ENCODE measurements around the gene BYSL. TPM values are rescaled to one million over a fixed set of nuclear protein-coding genes. Genes with fewer than 3 reads are reported as not detected.

The BYSL gene
- polyA plus RNA-seq, 5 donors: 20.7 to 27.6 (median 23.5) TPM

- DNase-seq: no peak
These were observed 53.1 kb downstream of the BYSL start for GRCh38 chr6:41974281-41974825.

GRCh38 chr6:41975276-41975675 lies 54.0 kb downstream of the BYSL start:
- DNase-seq: no peak

- no peak for DNase-seq
These were observed 55.6 kb downstream of the BYSL start for GRCh38 chr6:41976794-41977484.

Other genes with a start within 250 kb of the BYSL start
- 10 to 100 TPM in 2 of 5 donors, 1 to 10 TPM in 3; 5.7 to 14.8 (median 9.2) TPM for gene TFEB, start 185.9 kb upstream of the BYSL start, polyA plus RNA-seq (ENCODE audit: insufficient read depth in 1 of 5, insufficient read length in 5 of 5, low replicate concordance in 1 of 5)
- 10 to 100 TPM in 1 of 5 donors, 1 to 10 TPM in 4; 5.4 to 10.5 (median 6.6) TPM for gene PGC, start 174.1 kb upstream of the BYSL start, polyA plus RNA-seq (ENCODE audit: insufficient read depth in 1 of 5, insufficient read length in 5 of 5, low replicate concordance in 1 of 5)
- gene FRS3, start 141.6 kb upstream of the BYSL start, polyA plus RNA-seq (ENCODE audit: insufficient read depth in 1 of 5, insufficient read length in 5 of 5, low replicate concordance in 1 of 5): 10 to 100 TPM in 2 of 5 donors, 1 to 10 TPM in 3; 6.3 to 12.3 (median 9.2) TPM
- gene PRICKLE4, start 140.7 kb upstream of the BYSL start, polyA plus RNA-seq (ENCODE audit: insufficient read depth in 1 of 5, insufficient read length in 5 of 5, low replicate concordance in 1 of 5): 10 to 100 TPM in 3 of 5 donors, 1 to 10 TPM in 2; 6.1 to 20.5 (median 11.2) TPM
- gene TOMM6, start 133.8 kb upstream of the BYSL start, polyA plus RNA-seq (ENCODE audit: insufficient read depth in 1 of 5, insufficient read length in 5 of 5, low replicate concordance in 1 of 5): 100 to 1,000 TPM; 191 to 229 (median 205) TPM
- 10 to 100 TPM in 4 of 5 donors, 1 to 10 TPM in 1; 8.9 to 15.4 (median 15.0) TPM for gene USP49, start 26.1 kb upstream of the BYSL start, polyA plus RNA-seq (ENCODE audit: insufficient read depth in 1 of 5, insufficient read length in 5 of 5, low replicate concordance in 1 of 5)
- gene MED20, start 360 bp upstream of the BYSL start, polyA plus RNA-seq (ENCODE audit: insufficient read depth in 1 of 5, insufficient read length in 5 of 5, low replicate concordance in 1 of 5): 10 to 100 TPM; 24.7 to 34.9 (median 30.2) TPM
- 10 to 100 TPM; 34.3 to 57.6 (median 41.0) TPM for gene CCND3, start 20.3 kb downstream of the BYSL start, polyA plus RNA-seq (ENCODE audit: insufficient read depth in 1 of 5, insufficient read length in 5 of 5, low replicate concordance in 1 of 5)
- gene TAF8, start 129.0 kb downstream of the BYSL start, polyA plus RNA-seq (ENCODE audit: insufficient read depth in 1 of 5, insufficient read length in 5 of 5, low replicate concordance in 1 of 5): 10 to 100 TPM; 19.1 to 26.7 (median 26.3) TPM
- 1 to 10 TPM; 2.3 to 3.2 (median 2.9) TPM for gene C6orf132, start 221.1 kb downstream of the BYSL start, polyA plus RNA-seq (ENCODE audit: insufficient read depth in 1 of 5, insufficient read length in 5 of 5, low replicate concordance in 1 of 5)

Measured in right lung (tissue), 5 donors.